ENCODE results near the gene PFN2.
A peak's percentile ranks its signal among the peaks of the same experiment; 100 is the strongest.
"Not testable (repeated sequence)": the region's sequence is repeated elsewhere in the genome, so short reads cannot be mapped to it uniquely, and the experiment has no call there.

PFN2 gene

DNA sequence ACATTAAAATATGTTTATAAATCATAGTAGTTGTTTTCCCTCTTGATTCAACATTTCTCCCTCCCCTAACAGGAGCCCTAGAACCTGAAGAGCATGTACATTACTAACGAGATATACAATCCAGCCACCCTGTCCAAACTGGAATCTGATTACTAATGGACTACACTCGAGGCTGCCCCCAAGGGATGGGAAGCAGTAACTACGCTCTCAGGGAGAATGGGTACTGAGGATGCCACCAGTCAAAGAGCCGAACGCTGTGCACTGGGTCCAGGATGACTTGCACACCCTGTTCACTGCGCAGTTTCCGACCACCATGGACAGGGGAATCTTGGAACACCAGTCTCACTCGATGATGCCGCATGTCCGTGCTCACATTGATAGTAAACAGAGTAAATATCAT lies 11.3 kb upstream of the PFN2 start:
- H3K4me1 ChIP-seq (ENCODE audit: control extremely low read depth in 1 of 4, control insufficient read depth in 4 of 4, insufficient read depth in 4 of 4, low read length in 3 of 4); H3K27me3 ChIP-seq (replicated peaks in 2 of 5; ENCODE audit: control insufficient read depth in 4 of 5, insufficient read depth in 5 of 5, low read length in 4 of 5); DNase-seq; POLR2A ChIA-PET; H3K9me3 ChIP-seq (ENCODE audit: control extremely low read depth in 1 of 5, control insufficient read depth in 4 of 5, insufficient read depth in 2 of 5, low read depth in 1 of 5, low read length in 4 of 5); H3K27ac ChIP-seq (ENCODE audit: insufficient read depth in 1 of 2, low read depth in 1 of 2, low read length in 2 of 2, poor library complexity in 1 of 2, severe bottlenecking in 2 of 2); H3K4me3 ChIP-seq (ENCODE audit: control insufficient read depth in 1 of 7, extremely low read depth in 1 of 7, insufficient read depth in 4 of 7, low read depth in 2 of 7, low read length in 6 of 7); H3K36me3 ChIP-seq (ENCODE audit: control insufficient read depth in 4 of 4, insufficient read depth in 4 of 4, low read length in 3 of 4): not testable (repeated sequence)
- WGBS (ENCODE audit: insufficient coverage): no CpG with 5 or more reads among the region's 10 CpGs
- CTCF ChIA-PET: interaction anchor here (0.6 to 0.7 kb wide), 2 partner anchors 127 to 190 kb away, joined by 3 read pairs; no protein-coding TSS in a partner anchor

DNA sequence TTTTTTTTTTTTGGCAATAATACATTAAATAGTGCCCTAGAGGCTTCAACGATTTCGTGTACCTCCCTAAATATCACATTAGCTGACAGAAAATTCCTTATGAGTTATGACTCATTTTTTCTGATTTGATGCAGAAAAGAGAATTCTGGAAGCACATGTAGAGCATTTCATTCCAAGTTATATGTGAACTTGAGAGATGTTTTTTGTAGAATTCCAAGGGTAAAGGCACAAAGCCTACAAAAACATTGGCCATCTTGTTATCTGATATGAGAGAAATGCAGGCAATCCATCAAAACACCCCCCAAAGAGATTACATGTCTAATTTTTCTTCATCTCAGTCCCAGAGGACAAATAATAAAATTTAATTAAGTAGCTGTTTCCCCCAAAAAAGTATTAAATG lies 6.7 kb upstream of the PFN2 start:
- H3K36me3 ChIP-seq (ENCODE audit: control insufficient read depth in 4 of 4, insufficient read depth in 4 of 4, low read length in 3 of 4): no peaks in the 10 kb centered on the region
- H3K4me3 ChIP-seq (ENCODE audit: control insufficient read depth in 1 of 7, extremely low read depth in 1 of 7, insufficient read depth in 4 of 7, low read depth in 2 of 7, low read length in 6 of 7): no peak overlapping the region
- CTCF ChIA-PET: interaction anchor here (1.0 to 1.3 kb wide), 3 partner anchors 8 to 493 kb away, joined by 3 read pairs; no protein-coding TSS in a partner anchor
- H3K27me3 ChIP-seq (replicated peaks in 2 of 5; ENCODE audit: control insufficient read depth in 4 of 5, insufficient read depth in 5 of 5, low read length in 4 of 5): peaks cover 0 to 23% (median 6%) of the 10 kb centered on the region in 5 experiments
- no peak for DNase-seq
- no CpG with 5 or more reads among the region's 2 CpGs for WGBS (ENCODE audit: insufficient coverage)
- POLR2A ChIA-PET: no interaction called here
- no peaks in the 10 kb centered on the region for H3K4me1 ChIP-seq (ENCODE audit: control extremely low read depth in 1 of 4, control insufficient read depth in 4 of 4, insufficient read depth in 4 of 4, low read length in 3 of 4)
- peaks cover 0 to 6% (median 3%) of the 10 kb centered on the region in 5 experiments for H3K9me3 ChIP-seq (ENCODE audit: control extremely low read depth in 1 of 5, control insufficient read depth in 4 of 5, insufficient read depth in 2 of 5, low read depth in 1 of 5, low read length in 4 of 5)
- H3K27ac ChIP-seq (ENCODE audit: insufficient read depth in 1 of 2, low read depth in 1 of 2, low read length in 2 of 2, poor library complexity in 1 of 2, severe bottlenecking in 2 of 2): no peak overlapping the region

DNA sequence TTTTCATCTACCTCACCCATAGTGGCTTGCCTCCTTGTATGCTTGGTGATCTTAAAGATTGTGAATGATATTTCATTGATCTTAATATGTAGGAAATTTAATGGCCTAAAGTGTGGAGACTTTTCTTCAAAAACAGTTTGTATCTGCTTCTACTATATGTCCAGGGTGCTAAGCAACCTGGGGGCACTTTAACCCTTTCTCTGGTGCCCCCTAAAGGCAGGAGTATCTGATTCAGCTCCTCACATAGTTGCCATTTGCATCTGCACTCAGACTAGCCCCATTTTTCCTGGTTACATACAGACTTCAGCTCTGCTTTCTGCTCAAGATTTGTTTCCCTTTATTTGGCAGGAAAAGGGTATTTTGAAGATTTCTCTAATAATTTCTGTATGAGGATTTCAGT lies 5.2 kb upstream of the PFN2 start:
- no peaks in the 10 kb centered on the region for H3K36me3 ChIP-seq (ENCODE audit: control insufficient read depth in 4 of 4, insufficient read depth in 4 of 4, low read length in 3 of 4)
- no peak overlapping the region for H3K4me3 ChIP-seq (ENCODE audit: control insufficient read depth in 1 of 7, extremely low read depth in 1 of 7, insufficient read depth in 4 of 7, low read depth in 2 of 7, low read length in 6 of 7)
- H3K4me1 ChIP-seq (ENCODE audit: control extremely low read depth in 1 of 4, control insufficient read depth in 4 of 4, insufficient read depth in 4 of 4, low read length in 3 of 4): peaks cover 0 to 12% (median 8%) of the 10 kb centered on the region in 4 experiments
- POLR2A ChIA-PET: no interaction called here
- H3K27ac ChIP-seq (ENCODE audit: insufficient read depth in 1 of 2, low read depth in 1 of 2, low read length in 2 of 2, poor library complexity in 1 of 2, severe bottlenecking in 2 of 2): no peak overlapping the region
- CTCF ChIA-PET: no interaction called here
- DNase-seq: no peak
- peaks cover 5 to 36% (median 14%) of the 10 kb centered on the region in 5 experiments for H3K27me3 ChIP-seq (replicated peaks in 2 of 5; ENCODE audit: control insufficient read depth in 4 of 5, insufficient read depth in 5 of 5, low read length in 4 of 5)
- peaks cover 0 to 6% (median 3%) of the 10 kb centered on the region in 5 experiments for H3K9me3 ChIP-seq (ENCODE audit: control extremely low read depth in 1 of 5, control insufficient read depth in 4 of 5, insufficient read depth in 2 of 5, low read depth in 1 of 5, low read length in 4 of 5)

DNA sequence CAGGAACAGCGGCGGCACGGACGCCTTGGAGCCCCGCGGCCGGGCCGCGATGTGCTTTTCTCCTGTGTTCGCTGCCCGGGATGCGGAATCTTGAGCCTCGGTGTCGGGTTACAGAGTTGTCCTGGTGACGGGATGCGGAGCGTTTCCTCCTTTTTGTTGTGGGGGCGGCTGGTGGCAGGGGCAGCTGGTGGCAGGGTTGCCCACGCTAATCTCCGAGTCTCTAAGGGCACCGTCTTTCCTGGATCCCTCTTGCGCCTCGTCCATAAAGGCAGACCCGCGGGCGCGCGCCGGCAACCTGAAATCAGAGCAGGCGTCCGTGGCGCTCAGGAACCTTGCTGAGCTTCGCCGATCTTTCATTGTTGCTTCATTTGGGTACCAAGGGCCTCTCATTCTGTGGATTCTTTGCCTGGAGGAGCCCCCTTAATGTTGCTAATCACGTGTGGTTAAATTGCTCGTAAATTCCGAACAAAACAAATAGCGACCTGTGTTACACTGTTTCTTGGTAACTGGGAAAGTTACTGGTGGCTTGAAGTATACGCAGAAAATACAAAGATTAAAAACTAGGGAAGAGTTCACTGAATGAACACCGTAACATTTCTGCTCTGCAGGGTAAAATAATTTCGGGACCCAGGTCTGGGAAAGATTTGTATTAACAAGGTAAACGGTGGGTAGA lies 844 bp upstream of the PFN2 start:
- under 1% methylated on average over 42 of the region's 42 CpGs for WGBS (ENCODE audit: insufficient coverage)
- Histone ChIP-seq H3K27me3 (replicated peaks in 2 of 5; ENCODE audit: control insufficient read depth in 4 of 5, insufficient read depth in 5 of 5, low read length in 4 of 5) (peaks cover 5 to 47% (median 12%) of the 10 kb centered on the region in 5 experiments), H3K9me3 (ENCODE audit: control extremely low read depth in 1 of 5, control insufficient read depth in 4 of 5, insufficient read depth in 2 of 5, low read depth in 1 of 5, low read length in 4 of 5) (no peaks in the 10 kb centered on the region), H3K27ac (ENCODE audit: insufficient read depth in 1 of 2, low read depth in 1 of 2, low read length in 2 of 2, poor library complexity in 1 of 2, severe bottlenecking in 2 of 2) (no peak overlapping the region), H3K36me3 (ENCODE audit: control insufficient read depth in 4 of 4, insufficient read depth in 4 of 4, low read length in 3 of 4) (no peaks in the 10 kb centered on the region), H3K4me3 (ENCODE audit: control insufficient read depth in 1 of 7, extremely low read depth in 1 of 7, insufficient read depth in 4 of 7, low read depth in 2 of 7, low read length in 6 of 7) (peak overlapping the region; percentile 38 to 82 (median 69)), H3K4me1 (ENCODE audit: control extremely low read depth in 1 of 4, control insufficient read depth in 4 of 4, insufficient read depth in 4 of 4, low read length in 3 of 4) (peaks cover 4 to 25% (median 13%) of the 10 kb centered on the region in 4 experiments)
- ChIA-PET CTCF (no interaction called here), POLR2A (no interaction called here)
- peak in 2 of 3 donors; percentile 54 to 67 for DNase-seq

DNA sequence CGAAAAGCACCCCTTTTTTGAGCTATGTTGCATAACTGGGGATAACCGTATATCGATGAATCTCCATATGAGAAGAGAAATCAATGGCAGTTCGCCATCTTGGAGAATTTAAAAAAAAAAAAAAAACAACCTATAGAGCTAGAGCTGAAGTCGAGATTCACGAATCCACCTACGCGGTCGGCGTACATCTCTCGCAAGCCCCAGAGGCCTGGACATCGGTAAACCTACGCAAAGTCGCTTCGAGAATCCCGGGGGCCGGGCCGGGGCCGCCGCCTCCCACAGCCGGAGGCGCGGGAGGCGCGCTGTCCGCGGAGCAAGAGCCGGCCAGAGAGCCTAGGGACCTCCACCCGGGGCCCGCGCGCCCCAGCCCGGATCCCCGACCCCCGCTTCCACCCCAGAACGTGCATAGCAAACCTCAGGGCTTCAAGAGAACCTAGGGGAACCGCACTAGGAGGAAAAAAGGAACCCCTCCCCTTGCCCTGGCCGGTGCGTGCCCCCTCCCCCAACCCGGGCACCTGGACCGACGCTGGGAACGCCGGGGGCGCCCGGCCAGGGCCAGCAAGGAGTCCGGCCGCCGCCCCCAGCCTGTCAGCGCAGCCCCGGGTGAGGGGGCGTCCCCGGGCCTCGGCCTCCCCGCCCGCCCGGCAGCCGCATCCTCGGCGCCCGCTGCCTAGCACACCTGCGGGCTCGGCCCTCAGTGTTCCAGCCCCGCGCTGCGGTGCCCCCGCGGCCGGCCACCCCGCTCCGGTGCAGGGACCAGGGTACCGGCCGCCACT lies 567 bp downstream of the PFN2 start:
- WGBS (ENCODE audit: insufficient coverage): 0% methylated on average over 65 of the region's 73 CpGs
- no peaks in the 10 kb centered on the region for H3K9me3 ChIP-seq (ENCODE audit: control extremely low read depth in 1 of 5, control insufficient read depth in 4 of 5, insufficient read depth in 2 of 5, low read depth in 1 of 5, low read length in 4 of 5)
- peak; percentile 78 to 87 (median 83) for DNase-seq
- no peak overlapping the region for H3K27ac ChIP-seq (ENCODE audit: insufficient read depth in 1 of 2, low read depth in 1 of 2, low read length in 2 of 2, poor library complexity in 1 of 2, severe bottlenecking in 2 of 2)
- peaks cover 4 to 25% (median 13%) of the 10 kb centered on the region in 4 experiments for H3K4me1 ChIP-seq (ENCODE audit: control extremely low read depth in 1 of 4, control insufficient read depth in 4 of 4, insufficient read depth in 4 of 4, low read length in 3 of 4)
- no peaks in the 10 kb centered on the region for H3K36me3 ChIP-seq (ENCODE audit: control insufficient read depth in 4 of 4, insufficient read depth in 4 of 4, low read length in 3 of 4)
- CTCF ChIA-PET: interaction anchor here (0.7 to 1.0 kb wide), 3 partner anchors 207 to 250 kb away, joined by 3 read pairs; no protein-coding TSS in a partner anchor
- peak overlapping the region; percentile 52 to 82 (median 70) for H3K4me3 ChIP-seq (ENCODE audit: control insufficient read depth in 1 of 7, extremely low read depth in 1 of 7, insufficient read depth in 4 of 7, low read depth in 2 of 7, low read length in 6 of 7)
- POLR2A ChIA-PET: no interaction called here
- H3K27me3 ChIP-seq (replicated peaks in 2 of 5; ENCODE audit: control insufficient read depth in 4 of 5, insufficient read depth in 5 of 5, low read length in 4 of 5): peaks cover 5 to 45% (median 12%) of the 10 kb centered on the region in 5 experiments

DNA sequence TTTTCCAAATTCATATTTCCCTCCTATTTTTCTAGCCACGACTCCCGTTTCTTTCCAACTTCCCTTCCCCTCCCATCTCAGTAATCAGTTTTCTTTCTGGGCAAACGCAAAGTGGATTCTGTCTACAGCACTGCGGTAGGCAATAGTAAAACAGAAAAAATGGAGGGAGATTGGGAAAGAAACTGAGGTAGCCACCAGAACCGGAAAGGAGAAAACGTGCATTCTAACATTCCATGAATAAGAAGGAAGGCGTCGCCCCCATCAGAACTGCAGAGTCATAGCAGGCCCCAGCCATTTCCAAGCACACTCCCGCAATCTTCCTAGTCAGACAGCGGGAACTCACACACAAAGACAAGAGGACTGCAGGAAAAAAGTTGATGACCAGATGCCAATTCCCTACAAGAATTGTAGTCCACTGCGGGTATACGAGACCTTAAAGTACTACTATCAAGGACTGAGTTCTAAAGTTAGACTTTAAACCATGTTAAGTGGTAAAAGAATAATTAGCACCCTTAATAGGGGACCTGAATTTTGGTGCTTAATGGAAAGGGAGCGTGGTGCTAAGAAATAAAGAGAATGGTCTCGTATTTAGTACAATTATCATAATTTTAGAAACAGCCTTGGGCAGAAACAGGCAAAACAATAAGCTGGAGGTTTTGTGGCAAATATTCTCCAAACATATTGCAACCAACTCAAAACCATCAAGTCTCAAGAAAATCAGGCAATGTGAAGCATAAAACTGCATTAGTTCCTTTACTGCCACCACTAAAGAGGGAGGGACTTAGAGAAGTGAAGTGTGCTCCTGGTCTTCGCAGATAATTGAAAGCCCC lies 1.4 kb downstream of the PFN2 start:
- Histone ChIP-seq H3K27me3 (replicated peaks in 2 of 5; ENCODE audit: control insufficient read depth in 4 of 5, insufficient read depth in 5 of 5, low read length in 4 of 5) (peaks cover 5 to 39% (median 12%) of the 10 kb centered on the region in 5 experiments), H3K36me3 (ENCODE audit: control insufficient read depth in 4 of 4, insufficient read depth in 4 of 4, low read length in 3 of 4) (no peaks in the 10 kb centered on the region), H3K9me3 (ENCODE audit: control extremely low read depth in 1 of 5, control insufficient read depth in 4 of 5, insufficient read depth in 2 of 5, low read depth in 1 of 5, low read length in 4 of 5) (no peaks in the 10 kb centered on the region), H3K4me1 (ENCODE audit: control extremely low read depth in 1 of 4, control insufficient read depth in 4 of 4, insufficient read depth in 4 of 4, low read length in 3 of 4) (peaks cover 4 to 25% (median 13%) of the 10 kb centered on the region in 4 experiments), H3K27ac (ENCODE audit: insufficient read depth in 1 of 2, low read depth in 1 of 2, low read length in 2 of 2, poor library complexity in 1 of 2, severe bottlenecking in 2 of 2) (no peak overlapping the region), H3K4me3 (ENCODE audit: control insufficient read depth in 1 of 7, extremely low read depth in 1 of 7, insufficient read depth in 4 of 7, low read depth in 2 of 7, low read length in 6 of 7) (peak overlapping the region in 6 of 7 experiments; percentile 55 to 82 (median 72))
- no peak for DNase-seq
- CTCF ChIA-PET: interaction anchor here (0.7 to 2.3 kb wide), 4 partner anchors 12 to 251 kb away, joined by 3 to 9 read pairs (median 3); no protein-coding TSS in a partner anchor
- WGBS (ENCODE audit: insufficient coverage): 67% methylated on average over 8 of the region's 15 CpGs
- POLR2A ChIA-PET: no interaction called here
